RCC 7860 (cell line): ENCODE data around the gene RIMKLB.
"Not testable (repeated sequence)": the region's sequence is repeated elsewhere in the genome, so short reads cannot be mapped to it uniquely, and the experiment has no call there.

Experiments
- DNase-seq: peaks from one replicate; pipeline ENCODE4 v3.0.0-alpha.2; 2015; ENCODE audit warnings: low spot score
- FAIRE-seq: peaks from 2 replicates; lab custom pipeline; 2012; peaks lifted over from hg19 to GRCh38; lab: Jason Lieb, UNC

RIMKLB gene

GRCh38 chr12:8770499-8770898, 72.7 kb downstream of the RIMKLB start:
- FAIRE-seq: no peak
- no peak for DNase-seq

- DNase-seq (no peak), FAIRE-seq (no peak)
These were observed 73.3 kb downstream of the RIMKLB start for GRCh38 chr12:8771072-8771471.

DNA sequence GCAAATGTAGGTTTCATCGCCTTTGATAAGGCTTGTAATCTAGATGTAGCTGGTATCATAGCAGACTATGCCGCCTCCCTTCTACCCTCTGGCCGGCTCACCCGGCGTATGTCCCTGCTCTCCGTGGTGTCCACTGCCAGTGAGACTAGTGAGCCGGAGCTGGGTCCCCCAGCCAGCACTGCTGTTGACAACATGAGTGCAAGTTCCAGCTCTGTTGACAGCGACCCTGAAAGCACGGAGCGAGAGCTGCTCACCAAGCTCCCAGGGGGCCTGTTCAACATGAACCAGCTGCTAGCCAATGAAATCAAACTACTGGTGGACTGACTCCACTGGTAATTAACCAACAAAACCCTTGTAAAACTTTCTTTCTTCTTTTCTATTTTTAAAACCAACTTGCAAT, 75.7 kb downstream of the RIMKLB start:
- FAIRE-seq: no peak
- no peak for DNase-seq

DNA sequence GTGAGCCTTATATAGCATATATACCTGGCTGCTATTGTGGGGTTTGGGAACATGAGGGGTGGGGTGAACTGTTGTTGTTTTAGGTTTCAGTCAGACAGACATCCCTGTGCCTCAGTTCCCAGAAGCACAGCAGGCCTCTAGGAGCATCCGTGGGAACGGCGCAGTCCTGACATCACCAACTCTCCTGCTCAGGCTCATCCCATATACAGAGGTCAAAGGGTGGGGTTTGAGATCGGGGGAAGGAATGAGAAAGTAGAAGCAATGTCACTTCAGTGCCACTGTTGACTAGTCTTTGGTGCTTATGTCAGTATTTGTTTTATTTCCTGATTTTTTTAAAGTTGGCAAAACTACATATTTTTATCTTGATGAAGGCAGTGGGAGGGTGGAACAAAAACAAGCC, 81.5 kb downstream of the RIMKLB start:
- FAIRE-seq: no peak
- no peak for DNase-seq

DNA sequence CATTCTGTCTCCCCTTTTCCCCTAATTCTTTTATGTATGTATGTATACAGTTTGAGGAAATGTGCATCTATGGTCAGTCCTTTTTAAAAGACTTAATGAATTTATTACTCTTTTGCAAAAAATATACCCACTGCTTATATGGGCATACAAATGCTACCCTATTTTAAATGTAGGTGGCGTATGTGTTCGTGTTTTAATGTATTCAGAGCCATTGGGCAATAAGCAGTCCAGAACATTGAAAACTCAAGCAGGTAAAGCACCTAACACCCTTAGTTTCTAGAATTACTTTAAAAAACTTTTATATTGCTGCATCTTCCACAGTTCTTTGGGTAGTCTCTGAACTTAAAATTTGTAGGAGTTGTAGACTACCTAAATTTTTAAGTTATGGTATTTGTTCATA, 82.1 kb downstream of the RIMKLB start:
- FAIRE-seq (no peak), DNase-seq (no peak)

DNA sequence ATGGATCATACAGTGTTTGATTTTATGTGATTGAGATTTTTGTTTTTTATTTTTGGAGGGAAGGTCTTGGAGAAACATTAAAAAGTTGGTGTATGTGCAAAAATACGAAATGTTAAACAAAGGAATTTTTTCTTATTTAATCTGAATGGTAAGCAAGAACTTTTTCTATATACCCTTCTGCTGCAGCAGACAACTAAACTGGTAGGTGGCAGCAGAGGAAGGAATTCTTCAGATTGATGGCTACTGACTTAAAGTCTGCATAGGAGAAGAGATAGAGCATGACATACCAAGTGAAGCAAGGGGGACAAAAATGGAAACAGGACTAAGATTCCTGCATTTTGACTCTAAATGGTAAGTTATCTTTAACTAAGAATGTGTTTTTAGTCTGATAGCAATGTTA, 82.6 kb downstream of the RIMKLB start:
- no peak for FAIRE-seq
- no peak for DNase-seq

GRCh38 chr12:8781381-8782127, 83.8 kb downstream of the RIMKLB start:
- FAIRE-seq (no peak), DNase-seq (no peak)

DNA sequence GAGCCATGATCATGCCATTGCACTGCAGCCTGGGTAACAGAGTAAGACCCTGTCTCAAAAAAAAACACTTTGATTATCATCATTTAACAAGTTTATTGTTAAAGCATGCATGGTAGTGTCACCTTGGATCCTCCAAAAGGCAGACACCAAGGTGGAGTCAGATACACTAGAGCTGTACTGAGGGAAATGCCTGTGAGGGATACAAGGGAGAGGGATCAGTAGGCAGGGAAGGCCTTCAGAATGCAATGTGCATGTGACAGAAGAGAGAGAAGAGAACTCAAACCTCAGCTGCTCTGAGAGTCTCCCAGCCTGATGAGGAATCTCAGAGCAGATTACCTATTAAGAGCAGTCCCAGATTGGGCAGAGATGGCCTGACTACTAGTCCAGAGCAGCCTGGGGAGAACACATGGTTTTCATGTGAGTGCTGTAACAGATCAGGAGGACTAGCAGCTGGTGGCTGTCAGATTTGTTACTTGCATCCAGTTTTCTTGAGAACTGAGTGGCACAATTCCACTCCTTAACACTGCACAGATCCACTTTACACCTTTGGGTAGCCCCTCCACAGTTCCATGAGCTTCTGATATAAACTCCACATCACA, 86.6 kb downstream of the RIMKLB start:
- FAIRE-seq (no peak), DNase-seq (no peak)

- no peak for FAIRE-seq
These were observed 87.7 kb downstream of the RIMKLB start for GRCh38 chr12:8785499-8785898.

GRCh38 chr12:8787206-8787605, 89.4 kb downstream of the RIMKLB start:
- FAIRE-seq, DNase-seq: not testable (repeated sequence)

More at GRCh38 chr12:8785499-8785898, 87.7 kb downstream of the RIMKLB start:
- DNase-seq: no peak

GRCh38 chr12:8788706-8789105, 90.9 kb downstream of the RIMKLB start:
- not testable (repeated sequence) for DNase-seq, FAIRE-seq

GRCh38 chr12:8789341-8790013, 91.7 kb downstream of the RIMKLB start:
- DNase-seq, FAIRE-seq: not testable (repeated sequence)

DNA sequence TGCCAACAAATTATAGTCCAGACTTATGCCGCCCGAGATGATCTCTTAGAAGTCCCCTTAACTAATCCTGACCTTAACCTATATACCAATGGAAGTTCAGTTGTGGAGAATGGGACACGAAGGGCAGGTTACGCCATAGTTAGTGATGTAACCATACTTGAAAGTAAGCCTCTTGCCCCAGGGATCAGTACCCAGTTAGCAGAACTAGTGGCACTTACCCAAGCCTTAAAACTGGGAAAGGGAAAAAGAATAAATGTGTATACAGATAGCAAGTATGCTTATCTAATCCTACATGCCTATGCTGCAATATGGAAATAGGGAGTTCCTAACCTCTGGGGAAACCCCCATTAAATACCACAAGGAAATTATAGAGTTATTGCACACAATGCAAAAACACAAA, 95.4 kb downstream of the RIMKLB start:
- FAIRE-seq, DNase-seq: not testable (repeated sequence)

- not testable (repeated sequence) for FAIRE-seq, DNase-seq
These were observed 96.8 kb downstream of the RIMKLB start for GRCh38 chr12:8794611-8795010.

DNA sequence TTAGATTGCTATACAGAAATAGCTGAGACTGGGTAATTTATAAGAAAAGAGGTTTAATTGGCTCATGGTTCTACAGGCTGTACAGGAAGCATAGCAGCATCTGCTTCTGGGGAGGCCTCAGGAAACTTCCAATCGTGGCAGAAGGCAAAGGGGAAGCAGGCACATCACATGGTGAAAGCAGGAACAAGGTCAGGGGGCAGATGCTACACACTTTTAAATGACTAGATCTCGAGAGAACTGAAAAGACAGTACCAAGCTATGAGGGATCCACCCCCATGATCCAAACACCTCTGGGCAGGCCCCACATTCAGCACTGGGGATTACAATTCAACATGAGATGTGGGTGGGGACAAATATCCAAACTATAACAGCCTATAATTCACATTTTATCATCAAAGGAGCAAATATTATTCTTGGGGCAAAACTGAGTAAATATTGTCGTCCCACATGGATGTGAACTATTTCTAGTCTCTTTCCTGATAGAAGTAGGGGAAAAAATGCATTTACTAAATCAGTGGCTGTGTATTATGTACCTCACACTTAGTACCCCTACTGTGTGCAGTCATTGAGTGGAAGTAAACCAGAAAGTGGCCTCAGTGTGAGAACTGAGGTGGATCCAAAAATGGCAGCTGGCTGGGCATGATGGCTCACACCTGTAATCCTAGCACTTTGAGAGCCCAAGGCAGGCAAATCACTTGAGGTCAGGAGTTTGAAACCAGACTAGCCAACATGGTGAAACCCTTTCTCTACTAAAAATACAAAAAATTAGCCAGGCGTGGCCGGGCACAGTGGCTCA, 99.2 kb downstream of the RIMKLB start:
- no peak for FAIRE-seq
- no peak for DNase-seq

- not testable (repeated sequence) for DNase-seq, FAIRE-seq
These were observed 103.4 kb downstream of the RIMKLB start for GRCh38 chr12:8801213-8801612.

DNA sequence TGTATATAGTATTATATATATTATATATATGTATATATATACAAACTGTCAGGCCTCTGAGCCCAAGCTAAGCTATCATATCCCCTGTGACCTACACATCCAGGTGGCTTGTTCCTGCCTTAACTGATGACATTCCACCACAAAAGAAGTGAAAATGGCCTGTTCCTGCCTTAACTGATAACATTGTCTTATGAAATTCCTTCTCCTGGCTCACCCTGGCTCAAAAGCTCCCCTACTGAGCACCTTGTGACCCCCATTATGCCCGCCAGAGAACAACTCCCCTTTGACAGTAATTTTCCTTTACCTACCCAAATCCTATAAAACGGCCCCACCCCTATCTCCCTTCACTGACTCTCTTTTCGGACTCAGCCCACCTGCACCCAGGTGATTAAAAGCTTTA, 107.0 kb downstream of the RIMKLB start:
- not testable (repeated sequence) for FAIRE-seq, DNase-seq

- not testable (repeated sequence) for DNase-seq, FAIRE-seq
These were observed 107.7 kb downstream of the RIMKLB start for GRCh38 chr12:8805487-8805886.

- DNase-seq, FAIRE-seq: not testable (repeated sequence)
These were observed 109.3 kb downstream of the RIMKLB start for GRCh38 chr12:8807084-8807483.

DNA sequence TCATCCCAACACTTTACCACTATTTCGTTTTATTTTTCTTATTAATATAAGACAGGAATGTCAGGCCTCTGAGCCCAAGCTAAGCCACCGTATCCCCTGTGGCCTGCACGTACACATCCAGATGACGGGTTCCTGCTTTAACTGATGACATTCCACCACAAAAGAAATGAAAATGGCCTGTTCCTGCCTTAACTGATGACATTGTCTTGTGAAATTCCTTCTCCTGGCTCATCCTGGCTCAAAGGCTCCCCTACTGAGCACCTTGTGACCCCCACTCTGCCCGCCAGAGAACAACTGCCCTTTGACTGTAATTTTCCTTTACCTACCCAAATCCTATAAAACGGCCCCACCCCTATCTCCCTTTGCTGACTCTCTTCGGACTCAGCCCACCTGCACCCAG, 112.3 kb downstream of the RIMKLB start:
- FAIRE-seq, DNase-seq: not testable (repeated sequence)
